Measurements from ENCODE around the gene SNTG2. TPM values are rescaled to one million over a fixed set of nuclear protein-coding genes. Genes with fewer than 3 reads are reported as not detected.

SNTG2 gene
- total and polyA plus RNA-seq, 12 donors, result 0.39 to 2.8 (median 1.0) TPM; not detected in 1

DNA sequence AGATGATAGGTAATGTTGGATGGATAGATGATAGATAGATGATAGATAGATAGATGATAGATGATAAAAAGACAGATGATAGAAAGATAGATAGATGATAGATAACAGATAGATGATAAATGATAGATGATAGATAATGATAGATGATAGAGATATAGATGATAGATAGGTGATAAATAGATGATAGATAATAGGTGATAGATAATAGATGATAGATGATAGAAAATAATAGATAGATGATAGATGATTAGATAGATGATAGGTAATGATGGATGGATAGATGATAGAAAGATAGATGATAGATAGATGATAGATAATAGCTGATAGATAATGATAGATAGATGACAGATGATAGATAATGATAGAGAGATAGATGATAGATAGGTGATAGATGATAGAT, 31.0 kb upstream of the SNTG2 start:
- no peak overlapping the region for H3K27ac ChIP-seq
- H3K9me3 ChIP-seq, result no peaks in the 10 kb centered on the region
- H3K27me3 ChIP-seq, result peaks cover 0 to 47% (median 20%) of the 10 kb centered on the region in 7 donors
- ATAC-seq (no peak), DNase-seq (no peak)
- H3K4me1 ChIP-seq, result no peaks in the 10 kb centered on the region
- H3K4me3 ChIP-seq, result no peak overlapping the region
- TF ChIP-seq CTCF (IDR thresholded peaks at IDR 0.05), result no peak
- no peaks in the 10 kb centered on the region for H3K36me3 ChIP-seq
- intact Hi-C loops (cut with DNase I), result no loop called here

DNA sequence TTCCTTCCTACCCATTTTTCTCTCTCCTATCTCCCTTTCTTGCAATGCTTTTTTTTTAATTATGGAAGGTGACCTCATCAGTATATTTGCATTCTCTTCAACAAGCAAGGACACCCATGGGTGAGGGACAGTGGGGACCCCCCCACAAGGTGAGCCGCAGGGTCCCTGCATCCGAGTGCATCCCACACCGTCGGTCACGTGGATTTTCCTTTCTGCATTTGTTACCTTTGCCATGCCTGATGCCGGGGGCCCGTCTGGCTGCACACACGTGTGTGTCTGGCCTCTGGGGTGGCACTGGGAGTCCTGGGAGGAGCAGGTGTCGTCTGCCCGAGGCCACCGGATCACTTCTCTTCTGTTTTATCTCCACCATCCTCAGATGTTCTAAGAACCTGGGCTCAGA, 30.1 kb upstream of the SNTG2 start:
- H3K27ac ChIP-seq, result no peak overlapping the region
- intact Hi-C loops (cut with DNase I), result no loop called here
- peaks cover 0 to 47% (median 16%) of the 10 kb centered on the region in 7 donors for H3K27me3 ChIP-seq
- no peak for TF ChIP-seq CTCF (IDR thresholded peaks at IDR 0.05)
- no peaks in the 10 kb centered on the region for H3K9me3 ChIP-seq
- no peak overlapping the region for H3K4me3 ChIP-seq
- H3K4me1 ChIP-seq, result no peaks in the 10 kb centered on the region
- 81 to 86% methylated on average over 11 of the region's 11 CpGs for WGBS, 2 donors
- no peaks in the 10 kb centered on the region for H3K36me3 ChIP-seq
- DNase-seq (no peak), ATAC-seq (no peak)

- DNase-seq (no peak), ATAC-seq (no peak)
- TF ChIP-seq CTCF (IDR thresholded peaks at IDR 0.05), result no peak
- Histone ChIP-seq H3K36me3 (no peaks in the 10 kb centered on the region), H3K27ac (no peak overlapping the region), H3K4me3 (no peak overlapping the region), H3K9me3 (no peaks in the 10 kb centered on the region), H3K4me1 (no peaks in the 10 kb centered on the region), H3K27me3 (peaks cover 0 to 44% (median 14%) of the 10 kb centered on the region in 7 donors)
- 79 to 88% methylated on average over 13 of the region's 13 CpGs for WGBS, 2 donors
- intact Hi-C loops (cut with DNase I), result no loop called here
Measured at GRCh38 chr2:920999-921398, 29.6 kb upstream of the SNTG2 start.

- Histone ChIP-seq H3K27me3 (peaks cover 0 to 35% (median 14%) of the 10 kb centered on the region in 7 donors), H3K27ac (no peak overlapping the region), H3K4me3 (no peak overlapping the region), H3K9me3 (no peaks in the 10 kb centered on the region), H3K4me1 (no peaks in the 10 kb centered on the region), H3K36me3 (no peaks in the 10 kb centered on the region)
- DNase-seq, result no peak
- ATAC-seq, result no peak
- intact Hi-C loops (cut with DNase I), result no loop called here
- 87 to 88% methylated on average over 10 of the region's 10 CpGs for WGBS, 2 donors
- TF ChIP-seq CTCF (IDR thresholded peaks at IDR 0.05), result no peak
Measured at GRCh38 chr2:922185-922584, 28.5 kb upstream of the SNTG2 start.
